Measurements from ENCODE around the gene KCTD5.

The KCTD5 gene

DNA sequence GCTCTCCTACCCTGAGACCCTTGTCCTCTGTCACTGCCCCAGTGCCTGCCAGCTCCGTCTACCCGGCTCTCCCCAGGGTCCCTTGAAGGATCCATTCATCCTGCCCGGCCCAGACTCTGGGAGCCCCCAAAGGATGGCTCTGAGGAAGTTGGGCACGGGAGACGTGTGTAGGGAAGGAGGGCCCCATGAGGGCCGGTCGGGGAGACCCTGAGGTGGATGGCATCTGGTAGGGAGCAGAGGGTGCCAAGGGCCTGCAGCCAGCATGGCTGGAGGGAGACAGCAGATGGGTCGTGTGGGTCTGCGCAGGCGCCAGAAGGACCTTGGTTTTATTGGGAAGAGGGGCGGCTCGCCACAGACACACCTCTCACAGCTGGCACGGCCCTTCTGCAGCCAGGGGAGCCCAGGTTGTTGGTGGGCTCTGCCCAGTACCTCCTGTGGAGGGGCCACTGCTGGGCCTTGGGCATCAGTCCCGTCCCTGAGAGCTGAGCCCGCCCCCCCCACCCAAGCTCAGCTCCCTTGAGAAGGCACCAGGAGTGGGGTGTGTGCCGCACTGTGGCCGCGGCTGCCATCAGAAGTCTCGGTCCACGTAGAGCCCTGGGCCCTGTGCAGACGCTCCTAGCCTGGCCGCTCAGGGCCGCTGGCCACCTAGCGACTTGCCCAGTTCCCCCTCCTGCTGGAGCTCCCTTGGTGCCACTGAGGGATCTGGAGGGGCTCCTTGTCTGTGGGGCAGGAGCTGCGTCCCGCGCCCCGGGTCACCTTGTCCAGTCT, 16.0 kb downstream of the KCTD5 start:
- no peak for DNase-seq

GRCh38 chr16:2698965-2699750, 16.8 kb downstream of the KCTD5 start:
- DNase-seq, result no peak

DNA sequence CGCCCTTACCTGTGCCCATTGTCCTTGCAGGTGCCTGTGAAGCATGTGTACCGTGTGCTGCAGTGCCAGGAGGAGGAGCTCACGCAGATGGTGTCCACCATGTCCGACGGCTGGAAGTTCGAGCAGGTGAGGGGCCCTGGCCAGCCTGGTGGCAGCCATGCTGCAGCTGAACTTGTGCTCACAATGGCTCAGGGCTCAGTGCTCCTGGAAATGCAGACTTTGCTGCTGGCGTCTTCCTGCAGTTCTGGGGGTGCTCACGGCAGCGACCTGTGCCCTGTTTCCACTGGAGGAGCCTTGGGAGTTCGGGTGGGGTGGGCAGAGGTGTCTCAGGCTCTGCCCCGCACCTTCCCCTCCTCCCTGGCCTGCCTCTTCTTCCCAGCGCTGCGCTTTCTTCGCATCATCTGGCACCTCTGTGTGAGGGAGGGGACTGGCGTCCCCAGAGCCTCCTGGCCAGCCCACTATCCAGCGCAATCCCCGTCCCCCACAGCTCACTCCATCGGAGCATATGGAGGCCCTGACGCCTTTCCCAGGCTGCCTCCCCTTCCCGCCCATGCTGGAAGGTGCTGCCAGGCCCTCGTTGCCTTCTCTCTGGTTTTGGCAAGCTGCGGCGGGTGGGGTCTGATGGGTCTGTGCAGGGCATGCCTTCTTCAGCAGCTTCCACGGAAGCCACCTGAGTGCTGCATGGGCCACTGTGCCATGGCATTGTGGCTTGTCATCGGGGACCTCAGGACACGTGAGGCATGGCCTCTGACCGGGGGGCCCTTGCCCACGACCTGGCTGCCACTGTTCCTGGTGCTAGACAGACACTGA, 17.7 kb downstream of the KCTD5 start:
- DNase-seq, result no peak

- no peak for DNase-seq
These were observed 18.5 kb downstream of the KCTD5 start for GRCh38 chr16:2700786-2701185.

GRCh38 chr16:2701272-2701671, 18.9 kb downstream of the KCTD5 start:
- no peak for DNase-seq

- no peak for DNase-seq
These were observed 19.6 kb downstream of the KCTD5 start for GRCh38 chr16:2701713-2702437.

DNA sequence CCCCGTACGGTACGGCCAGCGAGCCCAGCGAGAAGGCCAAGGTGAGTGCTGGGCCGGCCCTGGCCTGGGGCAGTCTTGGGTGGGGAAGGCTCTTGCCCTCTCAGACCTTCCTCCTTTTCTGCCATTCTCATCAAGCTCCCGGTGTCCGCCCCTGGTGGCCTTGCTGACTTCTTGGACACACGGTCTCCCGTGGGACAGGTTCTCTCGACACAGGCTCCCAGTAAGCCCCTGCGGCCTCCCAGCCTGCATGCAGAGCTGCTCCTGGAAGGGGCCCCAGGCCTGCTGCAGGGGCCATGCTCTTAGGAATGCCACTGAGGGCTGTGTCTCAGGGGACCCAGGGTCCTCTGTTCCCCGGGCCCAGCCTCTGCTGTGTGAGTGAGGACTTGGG, 20.1 kb downstream of the KCTD5 start:
- DNase-seq, result no peak

DNA sequence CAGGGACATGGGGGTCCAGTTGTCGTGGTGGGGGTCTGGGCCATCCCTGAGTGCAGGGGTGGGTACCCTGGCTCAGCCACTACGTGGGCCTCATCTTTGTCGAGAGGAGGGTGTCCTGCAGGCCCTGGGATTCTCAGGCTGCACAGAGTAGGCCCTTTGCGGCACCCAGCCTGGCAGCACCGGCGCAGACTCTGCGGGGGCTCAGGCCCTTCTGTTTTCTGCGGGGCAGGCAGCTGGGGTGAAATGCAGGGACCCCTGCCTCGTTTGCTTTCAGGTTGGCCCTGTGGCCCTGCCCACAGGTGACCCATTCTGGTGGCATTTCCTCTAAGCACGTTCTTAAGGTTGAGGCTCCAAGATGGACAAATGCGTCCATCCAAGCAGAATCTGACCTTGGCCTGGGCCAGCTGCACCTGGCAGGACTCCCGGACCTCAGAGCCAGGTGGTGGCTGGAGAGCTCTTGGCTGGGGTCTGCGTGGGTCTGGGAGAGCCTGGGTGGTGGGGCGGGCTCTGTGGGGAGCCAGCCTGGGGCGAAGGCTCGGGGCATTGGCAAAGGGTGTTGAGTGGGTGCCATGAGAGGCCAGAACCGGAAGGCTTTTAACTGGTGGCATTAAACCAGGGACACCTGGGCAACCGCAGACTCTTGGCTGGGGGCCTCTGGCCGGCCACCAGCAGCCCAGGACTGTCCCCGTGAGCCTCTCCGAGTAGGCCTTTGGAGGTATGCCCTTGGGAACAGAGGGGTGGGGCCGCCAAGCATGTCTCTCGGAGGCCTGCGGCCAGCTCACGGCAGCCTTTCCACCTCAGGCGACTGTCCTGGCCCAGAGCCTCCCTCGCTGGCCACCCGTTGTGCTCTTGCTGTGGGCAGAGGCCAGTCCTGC, 20.8 kb downstream of the KCTD5 start:
- DNase-seq, result no peak

DNA sequence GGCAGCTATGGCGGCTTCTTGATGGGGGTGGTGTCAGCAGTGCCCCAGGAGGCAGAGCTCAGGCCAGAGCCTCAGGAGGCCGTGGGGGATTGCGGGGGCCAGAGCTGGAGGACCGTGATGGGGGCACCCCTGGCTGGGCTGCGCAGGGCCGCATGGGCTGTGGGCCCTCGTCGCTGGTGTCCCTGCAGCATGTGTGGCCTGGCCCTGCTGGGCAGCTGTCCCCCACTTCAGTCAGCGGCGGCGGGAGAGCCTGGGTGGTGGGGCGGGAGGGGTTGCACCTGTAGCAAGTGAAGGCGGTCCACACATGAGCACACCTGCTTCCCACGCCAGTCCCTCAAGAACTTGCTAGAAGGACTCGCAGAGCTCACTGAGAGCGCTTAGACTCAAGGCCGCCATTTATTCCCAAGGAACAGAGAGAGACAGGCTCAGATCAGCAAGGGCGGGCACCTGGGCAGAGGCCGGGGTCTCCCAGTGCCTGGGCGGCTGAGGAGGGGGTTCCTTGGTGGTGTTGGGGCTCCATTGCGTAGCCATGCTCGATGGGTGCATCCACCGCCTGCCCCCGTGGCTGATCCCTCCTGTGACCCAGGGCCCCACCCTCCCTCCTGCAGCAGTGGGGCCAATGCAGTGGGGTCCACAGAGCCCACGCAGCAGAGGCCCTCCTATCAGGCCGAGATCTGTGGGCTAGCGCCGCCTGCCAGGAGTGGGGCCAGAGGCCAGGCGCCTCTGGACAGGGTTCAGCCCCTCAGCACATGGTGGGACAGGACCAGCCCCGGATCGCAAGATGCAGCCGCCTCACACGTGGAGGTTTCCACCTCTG, 22.1 kb downstream of the KCTD5 start:
- no peak for DNase-seq

GRCh38 chr16:2704983-2705275, 22.6 kb downstream of the KCTD5 start:
- DNase-seq, result no peak

GRCh38 chr16:2705351-2705750, 23.0 kb downstream of the KCTD5 start:
- DNase-seq, result no peak

- DNase-seq, result no peak
These were observed 23.8 kb downstream of the KCTD5 start for GRCh38 chr16:2706085-2706484.

GRCh38 chr16:2706611-2707311, 24.4 kb downstream of the KCTD5 start:
- DNase-seq, result no peak

DNA sequence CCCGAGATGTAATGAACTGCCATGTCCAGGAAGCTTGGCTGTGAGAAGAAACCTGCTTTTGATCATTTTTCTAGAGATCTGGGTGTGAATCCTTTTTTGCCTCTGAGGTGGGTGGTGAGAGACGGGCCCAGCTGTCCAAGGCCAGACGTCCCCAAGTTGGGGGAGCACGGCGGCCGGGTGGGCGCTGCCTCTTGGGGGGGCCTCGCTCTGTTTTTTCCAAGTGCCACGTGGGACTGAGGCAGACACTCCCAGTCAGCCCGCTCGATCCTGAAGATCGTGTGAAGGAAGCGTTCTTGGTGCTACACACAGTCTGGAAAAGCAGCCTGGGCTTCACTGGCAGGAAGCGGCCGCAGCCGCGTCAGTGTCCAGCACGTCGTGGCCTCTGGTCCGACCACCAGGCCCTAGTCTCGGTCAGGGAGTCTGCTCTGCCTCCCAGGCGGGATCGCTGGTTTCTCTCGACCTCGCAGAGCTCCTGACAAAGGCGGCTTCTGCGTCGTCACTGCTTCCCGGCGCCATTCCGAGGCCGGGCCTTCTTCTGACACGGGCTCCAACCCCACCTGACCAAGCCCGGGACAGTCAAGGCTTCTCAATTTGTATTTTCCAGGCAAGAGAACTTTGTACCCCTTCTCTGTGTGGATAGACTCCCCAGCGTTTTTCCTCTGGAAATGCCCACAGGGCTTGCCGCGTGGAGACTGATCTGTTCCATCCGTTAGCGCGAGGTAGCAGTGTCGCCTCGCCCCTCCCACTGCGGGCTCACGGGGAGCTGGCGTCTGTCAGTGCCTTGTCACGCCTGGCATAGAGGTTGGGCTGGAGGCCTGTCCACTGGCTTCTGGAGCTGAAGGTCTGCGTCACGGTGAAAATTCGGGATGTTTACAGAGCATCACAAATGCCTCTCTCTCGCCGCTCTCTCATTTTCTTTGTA, 25.3 kb downstream of the KCTD5 start:
- DNase-seq, result no peak

GRCh38 chr16:2708290-2708639, 25.9 kb downstream of the KCTD5 start:
- DNase-seq, result no peak

- no peak for DNase-seq
These were observed 26.7 kb downstream of the KCTD5 start for GRCh38 chr16:2708955-2709587.

GRCh38 chr16:2709588-2709984, 27.3 kb downstream of the KCTD5 start:
- no peak for DNase-seq

DNA sequence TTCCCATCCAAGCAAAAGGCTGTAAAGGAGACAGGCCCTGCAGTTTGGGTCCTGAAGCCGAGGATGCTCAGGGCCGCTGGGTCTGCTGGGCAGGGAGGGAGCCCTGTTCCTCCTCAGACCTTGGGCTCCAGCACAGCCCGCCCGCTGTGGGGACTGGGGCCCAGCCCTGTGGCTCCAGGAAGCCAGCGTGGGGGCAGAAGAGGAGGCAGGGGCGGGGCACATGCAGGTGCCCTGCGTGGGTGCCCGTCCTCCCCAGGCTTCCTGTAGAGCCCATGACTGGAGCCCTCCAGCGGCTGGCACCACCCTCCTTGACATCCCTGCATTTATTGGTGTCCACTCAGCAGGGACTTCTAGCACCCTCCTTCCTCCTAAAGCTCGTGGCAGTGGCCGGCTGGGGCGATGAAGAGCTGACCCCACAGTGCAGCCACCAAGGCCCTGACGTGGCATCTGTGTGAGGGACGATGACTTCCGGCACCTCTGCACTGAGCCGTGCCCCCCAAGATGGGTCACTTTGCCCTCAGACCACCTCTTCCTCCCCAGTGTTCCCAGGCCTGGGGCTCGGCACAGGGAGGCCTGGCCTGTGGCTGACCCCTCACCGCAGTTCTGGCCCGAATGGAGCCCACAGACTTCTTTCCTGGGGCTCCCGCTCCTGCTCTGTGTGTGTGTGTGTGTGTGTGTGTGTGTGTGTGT, 27.8 kb downstream of the KCTD5 start:
- no peak for DNase-seq

Measured in NCI-H2171 (cell line).